Psoas muscle (tissue), 8 donors: ENCODE data around the gene PLXNC1. TPM values are rescaled to one million over a fixed set of nuclear protein-coding genes. Genes with fewer than 3 reads are reported as not detected.

ENCODE experiments used
- ATAC-seq, 4 donors: fragments of 200-7000 bp; cut with Tn5 transposase; one replicate each; pipeline ENCODE4 v1.9.1; 2020; ENCODE audit warnings: moderate library complexity in 3 of 4, mild to moderate bottlenecking in 2 of 4
- DNase-seq, 2 donors: peaks; one replicate each; pipeline ENCODE4 v3.0.0-alpha.2; 2020
- H3K27ac ChIP-seq: fragments of 200-600 bp; one replicate; pipeline ENCODE4 v1.8.0; 2022
- H3K27me3 ChIP-seq, 3 donors: fragments of 200-600 bp in 1 of 3; one replicate each; pipeline versions ENCODE4 v1.6.1 to v1.8.0; 2013 to 2022; ENCODE audit warnings: low read length in 2 of 3, mild to moderate bottlenecking in 2 of 3, moderate library complexity in 1 of 3; ENCODE audit not compliant: insufficient read depth in 3 of 3
- H3K36me3 ChIP-seq, 2 donors: fragments of 200-600 bp in 1 of 2; one replicate each; pipeline versions ENCODE4 v1.6.1 to v1.8.0; 2013 to 2022; ENCODE audit warnings: low read depth in 1 of 2, mild to moderate bottlenecking in 1 of 2, moderate library complexity in 1 of 2; ENCODE audit not compliant: insufficient read depth in 1 of 2
- H3K4me1 ChIP-seq: fragments of 200-600 bp; one replicate; pipeline ENCODE4 v1.8.0; 2022
- H3K4me3 ChIP-seq: fragments of 200-600 bp; one replicate; pipeline ENCODE4 v1.8.0; 2022; ENCODE audit warnings: mild to moderate bottlenecking
- H3K9me3 ChIP-seq: fragments of 200-600 bp; one replicate; pipeline ENCODE4 v1.8.0; 2022
- CTCF ChIP-seq: fragments of 200-600 bp; IDR thresholded peaks from one replicate; pipeline ENCODE4 v1.8.0; 2022; ENCODE audit warnings: antibody characterized with exemption
- WGBS, 3 donors: extraction: QIAGEN DNeasy Blood & Tissue Kit; methylation state at CpG; one replicate each; pipeline versions ENCODE4 v1.1.6 to v1.1.7; 2013; 5-methylcytosine and 5-hydroxymethylcytosine counted together
- intact Hi-C, 2 donors: fragments of 100-400 bp; cut with DNase I; formaldehyde crosslinking; loops; one replicate each; pipeline versions ENCODE4 v1.11.0 to v1.14.2; 2022
- polyA plus RNA-seq, 3 donors: library from polyadenylated mRNA; stranded (reverse); fragments of 200-250 nt; gene quantifications; one replicate each; pipeline ENCODE4 v1.2.3, GENCODE V29; 2013
- total RNA-seq, 4 donors: library from RNA; stranded (reverse); fragmentation: NEBNext Ultra II Directional in 2 of 4; extraction: Animal tissue kit (Norgen Biotek cat#: 25700) in 2 of 4; gene quantifications; one replicate each; pipeline versions ENCODE4 v1.2.1 to v1.2.4, GENCODE V29; 2021 to 2023
- donor health status: healthy with polysubstance abuse.
- donor health status: DM: no; HTN: no; CAD: no; lungs with moderate emphysema.
- donor health status: Bipolar disorder and iron deficiency.
- donor health status: healthy.
- donor health status: DM: yes; HTN: yes; CAD: no.
- donor health status: DM: no; HTN: no; CAD: no.
- donor health status: DM: no; HTN: no; CAD: no.
- donor health status: DM: yes; HTN: yes; CAD: no.

Gene PLXNC1
- total and polyA plus RNA-seq, 7 donors, result 0.18 to 4.0 (median 0.52) TPM

GRCh38 chr12:94290353-94290752 lies 142.0 kb downstream of the PLXNC1 start:
- no peak overlapping the region for H3K27ac ChIP-seq
- intact Hi-C loops, result no loop called here
- H3K27me3 ChIP-seq, result no peaks in the 10 kb centered on the region
- WGBS, 3 donors, result 36 to 51% (median 46%) methylated on average over 4 of the region's 4 CpGs
- H3K4me3 ChIP-seq, result no peak overlapping the region
- ATAC-seq (peak in 3 of 4 donors; percentile 38 to 44 (median 40)), DNase-seq (no peak)
- H3K9me3 ChIP-seq, result no peaks in the 10 kb centered on the region
- peaks cover 9% of the 10 kb centered on the region for H3K4me1 ChIP-seq
- TF ChIP-seq CTCF, result no peak
- H3K36me3 ChIP-seq, result no peaks in the 10 kb centered on the region

- Histone ChIP-seq H3K4me3 (no peak overlapping the region), H3K27me3 (no peaks in the 10 kb centered on the region), H3K9me3 (no peaks in the 10 kb centered on the region), H3K36me3 (peaks cover 7 to 26% of the 10 kb centered on the region in 2 donors), H3K4me1 (no peaks in the 10 kb centered on the region), H3K27ac (no peak overlapping the region)
- DNase-seq (no peak), ATAC-seq (no peak)
- 80 to 90% (median 89%) methylated on average over 6 of the region's 6 CpGs for WGBS, 3 donors
- intact Hi-C loops, result no loop called here
- no peak for TF ChIP-seq CTCF
Measured at GRCh38 chr12:94297096-94297699, 148.8 kb downstream of the PLXNC1 start.

- no peaks in the 10 kb centered on the region for H3K27me3 ChIP-seq
- H3K4me1 ChIP-seq, result no peaks in the 10 kb centered on the region
- WGBS, 3 donors, result 83 to 88% (median 88%) methylated on average over 2 of the region's 2 CpGs
- H3K36me3 ChIP-seq, result peaks cover 7 to 26% of the 10 kb centered on the region in 2 donors
- no peak for ATAC-seq
- H3K27ac ChIP-seq, result no peak overlapping the region
- no peak overlapping the region for H3K4me3 ChIP-seq
- no peaks in the 10 kb centered on the region for H3K9me3 ChIP-seq
- TF ChIP-seq CTCF, result no peak
- intact Hi-C loops, result no loop called here
- no peak for DNase-seq
Measured at GRCh38 chr12:94297876-94298505, 149.6 kb downstream of the PLXNC1 start.

- intact Hi-C loops, result no loop called here
- H3K36me3 ChIP-seq, result peaks cover 7 to 36% of the 10 kb centered on the region in 2 donors
- H3K4me1 ChIP-seq, result peaks cover 1% of the 10 kb centered on the region
- no peaks in the 10 kb centered on the region for H3K9me3 ChIP-seq
- TF ChIP-seq CTCF, result no peak
- no peak overlapping the region for H3K4me3 ChIP-seq
- ATAC-seq (no peak), DNase-seq (no peak)
- no peak overlapping the region for H3K27ac ChIP-seq
- 88 to 96% (median 95%) methylated on average over 1 of the region's 1 CpG for WGBS, 3 donors
- no peaks in the 10 kb centered on the region for H3K27me3 ChIP-seq
Measured at GRCh38 chr12:94299846-94300245, 151.5 kb downstream of the PLXNC1 start.
